Measurements from ENCODE around the gene MYO1H. TPM values are rescaled to one million over a fixed set of nuclear protein-coding genes. Genes with fewer than 3 reads are reported as not detected.

MYO1H gene
- total RNA-seq, 4 donors from 2014 or later = not detected

- TF ChIP-seq EP300 (IDR thresholded peaks at IDR 0.05; ENCODE audit: low read depth) (no peak), POLR2AphosphoS5 (IDR thresholded peaks at IDR 0.05) (no peak), CTCF (IDR thresholded peaks at IDR 0.05) (no peak), POLR2A (IDR thresholded peaks at IDR 0.05) (no peak)
- Histone ChIP-seq H3K27ac (no peak overlapping the region), H3K4me1 (peaks cover 4 to 17% (median 11%) of the 10 kb centered on the region in 4 donors), H3K4me3 (no peak overlapping the region), H3K9me3 (no peaks in the 10 kb centered on the region), H3K27me3 (no peaks in the 10 kb centered on the region), H3K36me3 (no peaks in the 10 kb centered on the region)
- in situ Hi-C loops (cut with MboI; ENCODE audit: low pct_ligation_motif_present in 1 of 4, low pct_unique_long_range_greater_than_20kb in 1 of 4, low sequenced_read_pairs in 3 of 4) (no loop called here), intact Hi-C loops (cut with DNase I; ENCODE audit: low total_unique reads) (no loop called here)
- no peak for DNase-seq
- 71 to 80% methylated on average over 2 to 9 of the region's 9 CpGs for WGBS, 2 donors (ENCODE audit: low coverage in 1 of 2)
Measured at GRCh38 chr12:109440851-109441490, 93.3 kb downstream of the MYO1H start.

- 84 to 90% methylated on average over 2 to 5 of the region's 5 CpGs for WGBS, 2 donors (ENCODE audit: low coverage in 1 of 2)
- peak overlapping the region; percentile 58 to 79 (median 72) for H3K27ac ChIP-seq
- intact Hi-C loops (cut with DNase I; ENCODE audit: low total_unique reads) (no loop called here), in situ Hi-C loops (cut with MboI; ENCODE audit: low pct_ligation_motif_present in 1 of 4, low pct_unique_long_range_greater_than_20kb in 1 of 4, low sequenced_read_pairs in 3 of 4) (no loop called here)
- no peaks in the 10 kb centered on the region for H3K9me3 ChIP-seq
- H3K27me3 ChIP-seq = no peaks in the 10 kb centered on the region
- TF ChIP-seq POLR2A (IDR thresholded peaks at IDR 0.05) (no peak), POLR2AphosphoS5 (IDR thresholded peaks at IDR 0.05) (no peak), EP300 (IDR thresholded peaks at IDR 0.05; ENCODE audit: low read depth) (no peak), CTCF (IDR thresholded peaks at IDR 0.05) (no peak)
- DNase-seq = no peak
- peaks cover 14 to 45% (median 30%) of the 10 kb centered on the region in 4 donors for H3K4me1 ChIP-seq
- no peaks in the 10 kb centered on the region for H3K36me3 ChIP-seq
- H3K4me3 ChIP-seq = no peak overlapping the region
Measured at GRCh38 chr12:109443794-109444193, 96.1 kb downstream of the MYO1H start.

GRCh38 chr12:109444259-109444658, 96.6 kb downstream of the MYO1H start:
- in situ Hi-C loops (cut with MboI; ENCODE audit: low pct_ligation_motif_present in 1 of 4, low pct_unique_long_range_greater_than_20kb in 1 of 4, low sequenced_read_pairs in 3 of 4) = no loop called here
- no peak overlapping the region for H3K4me3 ChIP-seq
- no peaks in the 10 kb centered on the region for H3K27me3 ChIP-seq
- peak overlapping the region; percentile 58 to 79 (median 72) for H3K27ac ChIP-seq
- 20 to 51% methylated on average over 2 to 6 of the region's 6 CpGs for WGBS, 2 donors (ENCODE audit: low coverage in 1 of 2)
- no peak for DNase-seq
- no peaks in the 10 kb centered on the region for H3K36me3 ChIP-seq
- no peaks in the 10 kb centered on the region for H3K9me3 ChIP-seq
- intact Hi-C loops (cut with DNase I; ENCODE audit: low total_unique reads) = no loop called here
- peaks cover 18 to 50% (median 34%) of the 10 kb centered on the region in 4 donors for H3K4me1 ChIP-seq
- TF ChIP-seq EP300 (IDR thresholded peaks at IDR 0.05; ENCODE audit: low read depth) (no peak), POLR2AphosphoS5 (IDR thresholded peaks at IDR 0.05) (no peak), CTCF (IDR thresholded peaks at IDR 0.05) (no peak), POLR2A (IDR thresholded peaks at IDR 0.05) (no peak)

- WGBS, 2 donors (ENCODE audit: low coverage in 1 of 2) = 33% methylated on average over 2 of the region's 2 CpGs
- peak overlapping the region; percentile 58 to 79 (median 72) for H3K27ac ChIP-seq
- H3K4me3 ChIP-seq = no peak overlapping the region
- DNase-seq = no peak
- peaks cover 27 to 59% (median 43%) of the 10 kb centered on the region in 4 donors for H3K4me1 ChIP-seq
- intact Hi-C loops (cut with DNase I; ENCODE audit: low total_unique reads) (no loop called here), in situ Hi-C loops (cut with MboI; ENCODE audit: low pct_ligation_motif_present in 1 of 4, low pct_unique_long_range_greater_than_20kb in 1 of 4, low sequenced_read_pairs in 3 of 4) (no loop called here)
- no peaks in the 10 kb centered on the region for H3K27me3 ChIP-seq
- H3K9me3 ChIP-seq = no peaks in the 10 kb centered on the region
- H3K36me3 ChIP-seq = no peaks in the 10 kb centered on the region
- peak in 1 of 3 donors; percentile 31 for TF ChIP-seq POLR2AphosphoS5 (IDR thresholded peaks at IDR 0.05)
- no peak for TF ChIP-seq CTCF (IDR thresholded peaks at IDR 0.05)
Measured at GRCh38 chr12:109445191-109445609, 97.5 kb downstream of the MYO1H start.
